HPDE6-E6E7 (cell line): ENCODE data around the gene SYCP2.

Experiments used
- DNase-seq: peaks from one replicate; pipeline ENCODE4 v3.0.0; 2011; ENCODE audit warnings: missing footprints; ENCODE audit errors: extremely low spot score

Gene SYCP2

DNA sequence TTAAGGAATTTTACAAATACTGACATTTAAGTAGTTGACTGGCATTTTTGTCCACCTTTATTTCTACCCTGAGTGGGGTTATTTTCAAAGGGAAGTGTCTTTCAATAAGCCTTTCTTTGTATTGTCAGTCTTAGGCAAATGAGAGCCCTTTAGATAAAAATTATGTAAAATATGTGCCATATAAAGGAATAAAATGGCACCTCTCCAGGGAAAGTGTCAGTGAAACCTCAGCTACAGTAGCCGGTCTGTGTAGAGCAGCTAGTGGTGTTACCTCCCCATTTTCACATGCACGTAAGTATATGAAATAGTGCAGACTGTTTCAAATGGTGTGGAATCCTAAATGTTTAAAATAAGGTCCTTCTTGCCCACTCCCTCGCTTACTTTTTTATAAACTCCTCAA is 11.7 kb upstream of the SYCP2 start:
- DNase-seq = no peak

GRCh38 chr20:59944726-59945125 is 11.3 kb upstream of the SYCP2 start:
- DNase-seq = no peak

- DNase-seq = no peak
Measured at GRCh38 chr20:59942245-59942644, 8.8 kb upstream of the SYCP2 start.

- no peak for DNase-seq
Measured at GRCh38 chr20:59940956-59941294, 7.5 kb upstream of the SYCP2 start.

- peak; percentile 100 for DNase-seq
Measured at GRCh38 chr20:59940129-59940955, 6.9 kb upstream of the SYCP2 start, which contains the start of the genes FAM217B and PPP1R3D. TSS of gene FAM217B (plus strand) at chr20:59940389. CDS start at chr20:59943944, 3,555 bp downstream. TSS of gene PPP1R3D (minus strand) at chr20:59940305. CDS start at chr20:59939931, 374 bp downstream.

GRCh38 chr20:59939879-59940128 is 6.4 kb upstream of the SYCP2 start:
- DNase-seq = peak; percentile 35

GRCh38 chr20:59939052-59939878 is 5.8 kb upstream of the SYCP2 start:
- no peak for DNase-seq

DNA sequence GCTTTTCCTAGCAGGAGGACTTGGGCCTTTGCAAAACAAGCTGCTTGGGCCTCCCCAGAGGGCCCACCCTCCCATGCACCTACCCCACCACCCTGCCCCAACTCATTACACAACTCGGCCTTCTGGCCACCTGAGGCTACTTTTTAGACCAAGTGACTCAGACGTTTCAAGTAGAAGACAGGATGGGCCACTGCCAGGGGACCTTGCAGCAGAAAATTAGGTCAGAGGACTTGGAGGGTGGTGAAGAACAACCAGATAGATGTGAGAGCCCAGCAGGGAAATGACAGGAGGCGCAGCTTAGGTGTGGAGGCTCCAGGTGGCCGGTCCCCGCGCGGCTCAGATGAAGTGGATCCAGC is 5.2 kb upstream of the SYCP2 start:
- no peak for DNase-seq

GRCh38 chr20:59938221-59938620 is 4.8 kb upstream of the SYCP2 start:
- peak; percentile 56 for DNase-seq

DNA sequence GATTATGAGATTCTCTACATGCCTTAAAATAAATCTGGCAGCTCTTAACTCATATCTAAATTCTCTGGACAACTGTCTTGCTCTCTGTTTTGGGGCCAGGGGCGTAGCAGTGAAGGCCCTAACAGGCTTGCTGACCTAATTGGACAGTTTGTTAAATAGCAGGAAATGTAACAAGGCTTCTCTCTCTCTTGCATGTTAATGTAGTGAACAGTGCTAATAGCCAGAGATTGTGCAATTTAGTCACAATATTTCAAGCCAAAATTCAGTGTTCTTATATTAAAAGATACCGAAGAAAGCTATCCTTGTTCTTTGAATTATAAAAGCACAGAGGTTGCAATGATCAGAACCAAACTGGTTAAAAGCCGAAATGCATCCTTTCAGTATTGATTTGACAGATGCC is 3.7 kb upstream of the SYCP2 start:
- DNase-seq = no peak

DNA sequence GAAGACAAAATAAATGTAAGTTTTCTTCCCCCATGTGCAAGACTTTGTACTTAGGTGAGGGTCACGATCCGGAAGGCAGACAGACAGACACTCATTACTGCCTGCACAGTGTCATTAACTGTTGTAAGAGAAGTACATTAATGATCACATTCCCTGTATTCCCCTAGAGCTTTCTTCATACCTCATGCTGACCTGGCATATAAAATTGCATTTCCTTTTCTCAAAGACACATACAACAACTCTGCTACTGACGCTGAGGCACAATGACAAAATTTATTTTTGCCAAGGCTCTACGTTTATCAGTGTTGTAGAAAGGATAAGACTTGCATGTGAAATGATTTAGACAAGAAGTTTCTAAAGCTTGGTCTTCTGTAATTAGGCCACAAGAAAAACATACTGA is 3.0 kb upstream of the SYCP2 start:
- DNase-seq = no peak

GRCh38 chr20:59935457-59936185 is 2.2 kb upstream of the SYCP2 start:
- no peak for DNase-seq

DNA sequence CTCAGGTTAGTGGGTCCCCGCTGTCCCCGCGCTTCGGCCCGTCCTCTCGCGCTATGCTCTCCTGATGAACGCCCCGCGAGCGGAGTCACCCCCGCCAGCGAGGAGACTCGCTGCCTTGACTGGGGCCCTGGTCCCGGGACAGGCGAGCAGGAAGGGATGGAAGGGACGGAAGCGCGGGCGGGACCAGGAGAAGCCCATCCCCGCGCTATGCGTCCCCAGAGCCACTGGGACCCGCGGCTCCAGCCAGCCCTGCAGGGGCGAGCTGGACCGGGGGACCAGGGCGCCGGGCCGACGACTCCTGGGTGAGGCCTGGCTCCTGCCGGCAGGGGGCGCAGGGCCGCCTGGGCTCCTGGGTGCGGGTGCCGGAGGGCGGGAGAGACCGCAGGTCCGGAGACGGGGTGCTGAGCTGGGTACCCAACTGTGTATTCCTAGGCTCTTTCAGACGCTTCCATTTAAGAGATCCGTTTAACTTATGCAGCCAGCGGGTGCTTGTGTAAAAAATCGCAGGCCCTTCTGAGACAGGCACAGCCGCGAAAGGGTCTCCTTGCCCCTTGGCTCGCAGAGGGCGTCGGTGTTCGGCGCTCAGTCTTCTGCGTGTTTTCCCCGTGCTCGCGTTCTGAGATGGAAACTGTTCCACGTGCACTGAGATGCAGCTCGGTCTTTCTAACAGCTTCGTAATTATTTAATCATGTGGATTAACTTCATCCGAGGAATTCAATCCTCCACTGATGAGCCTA is 580 bp upstream of the SYCP2 start:
- DNase-seq = peak; percentile 98

DNA sequence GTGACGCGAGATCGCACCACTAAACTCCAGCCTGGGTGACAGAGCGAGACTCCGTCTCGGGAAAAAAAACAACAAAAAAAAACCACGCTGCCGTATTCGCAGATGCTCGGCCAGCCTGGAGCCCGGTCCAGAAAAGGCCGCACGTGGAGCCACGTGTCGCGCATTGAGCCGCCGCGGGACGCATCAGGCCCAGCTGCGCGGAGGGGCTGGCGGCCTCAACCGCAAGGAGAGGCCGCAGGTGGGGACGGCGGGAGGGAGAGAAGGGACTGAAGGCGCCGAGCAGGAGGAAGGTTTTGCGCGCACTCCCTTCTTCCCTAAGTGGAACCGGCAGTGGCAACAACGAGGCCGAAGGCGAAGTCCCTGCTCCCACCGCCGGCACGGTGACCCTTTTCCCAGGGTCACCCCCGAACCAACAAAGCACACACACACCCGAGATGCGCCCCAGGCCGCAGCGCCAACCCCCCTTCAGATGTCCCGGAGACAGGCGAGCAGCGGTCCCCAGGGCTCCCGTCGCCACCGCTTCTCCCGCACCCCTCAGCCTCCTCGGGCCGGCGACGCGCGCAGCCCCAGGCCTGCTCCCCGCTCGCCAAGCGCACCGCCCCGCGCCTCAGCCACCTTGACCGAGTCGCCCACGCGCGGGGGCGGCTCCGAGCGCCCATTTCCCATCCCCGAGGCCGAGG is 681 bp downstream of the SYCP2 start:
- no peak for DNase-seq

GRCh38 chr20:59931511-59932312 is 1.7 kb downstream of the SYCP2 start:
- DNase-seq = no peak

- no peak for DNase-seq
Measured at GRCh38 chr20:59925899-59926298, 7.5 kb downstream of the SYCP2 start.

- no peak for DNase-seq
Measured at GRCh38 chr20:59925359-59925758, 8.1 kb downstream of the SYCP2 start.

GRCh38 chr20:59923514-59923913 is 9.9 kb downstream of the SYCP2 start:
- no peak for DNase-seq

- DNase-seq = no peak
Measured at GRCh38 chr20:59920944-59921343, 12.5 kb downstream of the SYCP2 start.

DNA sequence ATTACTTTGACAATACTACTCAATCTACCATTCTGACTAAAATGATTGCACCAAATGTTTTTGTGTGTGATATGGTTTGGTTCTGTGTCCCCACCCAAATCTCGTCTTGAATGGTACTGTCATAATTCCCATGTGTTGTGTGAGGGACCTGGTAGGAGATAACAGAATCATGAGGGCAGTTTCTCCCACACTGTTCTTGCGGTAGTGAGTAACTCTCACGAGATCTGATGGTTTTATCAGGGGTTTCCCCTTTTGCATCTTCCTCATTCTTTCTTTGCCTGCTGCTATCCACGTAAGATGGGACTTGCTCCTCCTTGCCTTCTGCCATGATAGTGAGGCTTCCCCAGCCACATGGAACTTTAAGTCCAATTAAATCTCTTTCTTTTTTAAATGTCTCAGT is 20.8 kb downstream of the SYCP2 start:
- DNase-seq = no peak

- no peak for DNase-seq
Measured at GRCh38 chr20:59911041-59911440, 22.4 kb downstream of the SYCP2 start.
